ENCODE data around the gene CROCC. TPM values are rescaled to one million over a fixed set of nuclear protein-coding genes. Genes with fewer than 3 reads are reported as not detected.
A peak's percentile ranks its signal among the peaks of the same experiment; 100 is the strongest.
"Not testable (repeated sequence)": the region's sequence is repeated elsewhere in the genome, so short reads cannot be mapped to it uniquely, and the experiment has no call there.

Gene CROCC
- total RNA-seq, 1 experiment from 2014 or later, result 5.0 TPM

- not testable (repeated sequence) for DNase-seq (ENCODE audit: low spot score)
Observed at GRCh38 chr1:16897653-16898052, 24.1 kb upstream of the CROCC start.

GRCh38 chr1:16898298-16898697 lies 23.4 kb upstream of the CROCC start:
- not testable (repeated sequence) for DNase-seq (ENCODE audit: low spot score)

- DNase-seq (ENCODE audit: low spot score), result not testable (repeated sequence)
Observed at GRCh38 chr1:16899020-16899419, 22.7 kb upstream of the CROCC start.

- DNase-seq (ENCODE audit: low spot score), result no peak
Observed at GRCh38 chr1:16900751-16901150, 21.0 kb upstream of the CROCC start.

GRCh38 chr1:16901371-16901770 lies 20.4 kb upstream of the CROCC start:
- not testable (repeated sequence) for DNase-seq (ENCODE audit: low spot score)

GRCh38 chr1:16903054-16903453 lies 18.7 kb upstream of the CROCC start:
- peak; percentile 25 for DNase-seq (ENCODE audit: low spot score)

- DNase-seq (ENCODE audit: low spot score), result no peak
Observed at GRCh38 chr1:16903458-16903796, 18.3 kb upstream of the CROCC start.

GRCh38 chr1:16904560-16905109 lies 17.1 kb upstream of the CROCC start:
- DNase-seq (ENCODE audit: low spot score), result peak; percentile 98

GRCh38 chr1:16905110-16905867 lies 16.4 kb upstream of the CROCC start:
- DNase-seq (ENCODE audit: low spot score), result peak; percentile 76

GRCh38 chr1:16905868-16906702 lies 15.6 kb upstream of the CROCC start:
- no peak for DNase-seq (ENCODE audit: low spot score)

GRCh38 chr1:16906873-16907272 lies 14.9 kb upstream of the CROCC start:
- no peak for DNase-seq (ENCODE audit: low spot score)

GRCh38 chr1:16907870-16908758 lies 13.6 kb upstream of the CROCC start:
- no peak for DNase-seq (ENCODE audit: low spot score)

- not testable (repeated sequence) for DNase-seq (ENCODE audit: low spot score)
Observed at GRCh38 chr1:16911851-16912721, 9.6 kb upstream of the CROCC start.

- DNase-seq (ENCODE audit: low spot score), result not testable (repeated sequence)
Observed at GRCh38 chr1:16912742-16913141, 9.0 kb upstream of the CROCC start.

- no peak for DNase-seq (ENCODE audit: low spot score)
Observed at GRCh38 chr1:16913181-16913832, 8.4 kb upstream of the CROCC start.

- DNase-seq (ENCODE audit: low spot score), result peak; percentile 82
Observed at GRCh38 chr1:16913833-16914662, 7.7 kb upstream of the CROCC start.

GRCh38 chr1:16914928-16915626 lies 6.7 kb upstream of the CROCC start:
- not testable (repeated sequence) for DNase-seq (ENCODE audit: low spot score)

GRCh38 chr1:16915627-16915973 lies 6.1 kb upstream of the CROCC start:
- DNase-seq (ENCODE audit: low spot score), result no peak
